Left forelimb (tissue), 1 donor: ENCODE results near the gene RNF212B.

Source experiments
- DNase-seq: peaks from one replicate; pipeline ENCODE4 v3.0.0-alpha.2; 2018; ENCODE audit warnings: low spot score

Gene RNF212B

GRCh38 chr14:23321572-23322547 lies 84.1 kb downstream of the RNF212B start:
- DNase-seq, result peak; percentile 80
